COLO829 (cell line): Measurements from ENCODE around the gene PDCD6IP.

ENCODE experiments used
- DNase-seq: peaks from one replicate; pipeline ENCODE4 v3.0.0; 2012; ENCODE audit warnings: low spot score

The PDCD6IP gene

GRCh38 chr3:33889394-33890039 is 91.1 kb downstream of the PDCD6IP start:
- no peak for DNase-seq

- DNase-seq, result no peak
Measured at GRCh38 chr3:33892655-33893054, 94.2 kb downstream of the PDCD6IP start.

- DNase-seq, result no peak
Measured at GRCh38 chr3:33895658-33896057, 97.2 kb downstream of the PDCD6IP start.

- DNase-seq, result no peak
Measured at GRCh38 chr3:33897306-33897705, 98.9 kb downstream of the PDCD6IP start.

- DNase-seq, result no peak
Measured at GRCh38 chr3:33898901-33899300, 100.5 kb downstream of the PDCD6IP start.

GRCh38 chr3:33900440-33900808 is 102.0 kb downstream of the PDCD6IP start:
- no peak for DNase-seq

GRCh38 chr3:33900809-33901505 is 102.5 kb downstream of the PDCD6IP start:
- no peak for DNase-seq

GRCh38 chr3:33901862-33902563 is 103.6 kb downstream of the PDCD6IP start:
- no peak for DNase-seq

- DNase-seq, result no peak
Measured at GRCh38 chr3:33904730-33905129, 106.3 kb downstream of the PDCD6IP start.

GRCh38 chr3:33908250-33908851 is 109.9 kb downstream of the PDCD6IP start:
- no peak for DNase-seq

GRCh38 chr3:33909547-33909946 is 111.1 kb downstream of the PDCD6IP start:
- DNase-seq, result no peak

- DNase-seq, result no peak
Measured at GRCh38 chr3:33910031-33910430, 111.6 kb downstream of the PDCD6IP start.

GRCh38 chr3:33911525-33912322 is 113.3 kb downstream of the PDCD6IP start:
- peak; percentile 31 for DNase-seq

GRCh38 chr3:33914212-33914611 is 115.8 kb downstream of the PDCD6IP start:
- no peak for DNase-seq

GRCh38 chr3:33914731-33915379 is 116.4 kb downstream of the PDCD6IP start:
- DNase-seq, result no peak

- peak; percentile 45 for DNase-seq
Measured at GRCh38 chr3:33915796-33916546, 117.5 kb downstream of the PDCD6IP start.

- DNase-seq, result no peak
Measured at GRCh38 chr3:33918126-33918756, 119.8 kb downstream of the PDCD6IP start.
